ENCODE results near the gene IFITM1. TPM values are rescaled to one million over a fixed set of nuclear protein-coding genes. Genes with fewer than 3 reads are reported as not detected.

The IFITM1 gene
- total RNA-seq, 2 experiments from 2014 or later, result 296 to 304 TPM

- Mint-ChIP-seq H3K36me3 (ENCODE audit: low read depth) (peaks cover 44% of the 10 kb centered on the region), H3K27ac (peak overlapping the region; percentile 89)
- DNase-seq, result peak; percentile 45
These were observed 24.5 kb upstream of the IFITM1 start for GRCh38 chr11:289398-289711.

DNA sequence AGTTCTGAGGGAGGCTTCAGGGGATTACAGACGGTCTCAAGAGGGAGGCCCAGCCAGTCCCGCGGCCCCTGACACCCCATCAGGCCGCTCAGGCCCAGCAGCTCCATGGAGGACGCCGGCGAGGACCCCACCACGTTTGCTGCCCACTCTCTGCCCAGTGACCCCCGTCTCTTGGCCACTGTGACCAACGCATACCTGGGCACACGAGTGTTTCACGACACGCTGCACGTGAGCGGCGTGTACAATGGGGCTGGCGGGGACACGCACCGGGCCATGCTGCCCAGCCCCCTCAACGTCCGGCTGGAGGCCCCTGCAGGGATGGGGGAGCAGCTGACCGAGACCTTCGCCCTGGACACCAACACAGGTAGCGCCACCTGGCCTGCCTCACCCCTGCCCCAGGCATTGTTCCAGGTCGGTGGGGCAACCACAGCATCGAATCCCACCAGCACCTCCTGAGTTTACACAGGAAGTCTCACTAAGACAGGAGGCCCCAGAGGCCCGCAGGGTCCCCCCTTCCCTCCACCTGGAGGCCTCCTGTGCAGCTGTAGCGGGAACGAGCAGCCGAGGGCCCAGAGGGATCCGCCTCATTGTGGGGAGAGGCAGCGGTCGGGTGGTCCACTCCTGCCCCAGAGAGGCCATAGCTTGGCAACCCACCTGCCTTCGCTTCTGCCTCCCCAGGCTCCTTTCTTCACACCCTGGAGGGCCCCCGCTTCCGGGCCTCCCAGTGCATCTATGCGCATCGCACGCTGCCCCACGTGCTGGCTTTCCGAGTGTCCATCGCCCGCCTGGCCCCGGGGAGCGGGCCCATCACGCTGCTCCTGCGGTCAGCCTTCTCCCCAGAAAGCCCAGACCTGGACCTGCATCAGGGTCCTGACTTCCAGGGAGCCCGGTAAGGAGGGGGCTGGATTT is 23.9 kb upstream of the IFITM1 start:
- peak overlapping the region; percentile 85 for H3K4me3 Mint-ChIP-seq
- H3K9me3 Mint-ChIP-seq, result no peaks in the 10 kb centered on the region
- ChIA-PET CTCF (interaction anchor here (1.2 to 2.2 kb wide), 6 partner anchors 10 to 74 kb away, joined by 3 to 16 read pairs (median 5); partner anchors contain the start of gene NLRP6), POLR2A (interaction anchor here (0.7 to 6.2 kb wide), 20 partner anchors 8 to 217 kb away, joined by 3 to 67 read pairs (median 4); partner anchors contain the start of genes BET1L, IFITM5, NLRP6 and RIC8A)
- intact Hi-C loops (cut with micrococcal nuclease), result no loop called here
- DNase-seq (peak; percentile 52), ATAC-seq (peak; percentile 12)
- peak overlapping the region; percentile 89 for H3K27ac Mint-ChIP-seq
- H3K36me3 Mint-ChIP-seq (ENCODE audit: low read depth), result peaks cover 47% of the 10 kb centered on the region
- peaks cover 44% of the 10 kb centered on the region for H3K4me1 Mint-ChIP-seq (ENCODE audit: low read depth)
- TF ChIP-seq CTCF (IDR thresholded peaks at IDR 0.05), result no peak
- H3K27me3 Mint-ChIP-seq, result no peaks in the 10 kb centered on the region

More at GRCh38 chr11:289398-289711, 24.5 kb upstream of the IFITM1 start:
- POLR2A ChIA-PET, result interaction anchor here (0.7 to 6.2 kb wide), 16 partner anchors 9 to 210 kb away, joined by 3 to 67 read pairs (median 4); partner anchors contain the start of genes BET1L, IFITM5, NLRP6 and RIC8A
- intact Hi-C loops (cut with micrococcal nuclease), result no loop called here
- Mint-ChIP-seq H3K9me3 (no peaks in the 10 kb centered on the region), H3K4me3 (peak overlapping the region; percentile 85), H3K27me3 (no peaks in the 10 kb centered on the region), H3K4me1 (ENCODE audit: low read depth) (peaks cover 46% of the 10 kb centered on the region)
- ATAC-seq, result peak; percentile 3
- no peak for TF ChIP-seq CTCF (IDR thresholded peaks at IDR 0.05)
- CTCF ChIA-PET, result interaction anchor here (1.2 to 2.2 kb wide), 4 partner anchors 11 to 39 kb away, joined by 3 to 16 read pairs (median 6); partner anchors contain the start of gene NLRP6

DNA sequence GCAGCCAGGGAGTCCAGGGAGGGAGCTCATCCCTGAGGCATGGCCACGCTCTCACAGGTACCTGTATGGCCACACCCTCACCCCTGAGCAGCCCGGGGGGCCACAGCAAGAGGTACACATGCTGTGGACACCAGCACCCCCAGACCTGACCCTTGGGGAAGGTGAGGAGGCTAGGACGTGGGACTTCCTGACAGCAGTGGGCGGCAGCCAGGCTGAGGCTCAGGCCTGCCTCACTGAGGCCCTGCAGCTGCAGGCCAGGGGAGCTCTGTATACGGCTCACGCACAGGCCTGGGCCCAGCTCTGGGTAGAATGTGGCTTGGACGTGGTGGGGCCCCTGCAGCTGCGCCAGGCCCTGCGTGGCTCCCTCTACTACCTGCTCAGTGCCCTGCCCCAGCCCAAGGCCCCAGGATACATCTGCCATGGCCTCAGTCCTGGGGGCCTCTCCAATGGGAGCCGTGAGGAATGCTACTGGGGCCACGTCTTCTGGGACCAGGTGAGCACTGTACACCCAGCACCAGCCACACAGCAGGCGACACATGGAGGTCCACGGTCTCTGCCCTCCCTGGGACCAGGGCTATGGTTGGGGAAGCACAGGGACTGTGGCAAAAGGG is 23.1 kb upstream of the IFITM1 start:
- TF ChIP-seq CTCF (IDR thresholded peaks at IDR 0.05), result no peak
- CTCF ChIA-PET, result interaction anchor here (1.2 to 2.2 kb wide), 6 partner anchors 10 to 73 kb away, joined by 3 to 16 read pairs (median 6); no protein-coding TSS in a partner anchor
- H3K4me1 Mint-ChIP-seq (ENCODE audit: low read depth), result peaks cover 37% of the 10 kb centered on the region
- H3K27me3 Mint-ChIP-seq, result no peaks in the 10 kb centered on the region
- POLR2A ChIA-PET, result interaction anchor here (0.7 to 6.2 kb wide), 15 partner anchors 8 to 216 kb away, joined by 3 to 67 read pairs (median 4); partner anchors contain the start of genes BET1L, IFITM5, NLRP6 and RIC8A
- H3K9me3 Mint-ChIP-seq, result no peaks in the 10 kb centered on the region
- peaks cover 47% of the 10 kb centered on the region for H3K36me3 Mint-ChIP-seq (ENCODE audit: low read depth)
- no peak for ATAC-seq
- intact Hi-C loops (cut with micrococcal nuclease), result no loop called here
- peak; percentile 13 for DNase-seq
- peak overlapping the region; percentile 89 for H3K27ac Mint-ChIP-seq
- peak overlapping the region; percentile 85 for H3K4me3 Mint-ChIP-seq

DNA sequence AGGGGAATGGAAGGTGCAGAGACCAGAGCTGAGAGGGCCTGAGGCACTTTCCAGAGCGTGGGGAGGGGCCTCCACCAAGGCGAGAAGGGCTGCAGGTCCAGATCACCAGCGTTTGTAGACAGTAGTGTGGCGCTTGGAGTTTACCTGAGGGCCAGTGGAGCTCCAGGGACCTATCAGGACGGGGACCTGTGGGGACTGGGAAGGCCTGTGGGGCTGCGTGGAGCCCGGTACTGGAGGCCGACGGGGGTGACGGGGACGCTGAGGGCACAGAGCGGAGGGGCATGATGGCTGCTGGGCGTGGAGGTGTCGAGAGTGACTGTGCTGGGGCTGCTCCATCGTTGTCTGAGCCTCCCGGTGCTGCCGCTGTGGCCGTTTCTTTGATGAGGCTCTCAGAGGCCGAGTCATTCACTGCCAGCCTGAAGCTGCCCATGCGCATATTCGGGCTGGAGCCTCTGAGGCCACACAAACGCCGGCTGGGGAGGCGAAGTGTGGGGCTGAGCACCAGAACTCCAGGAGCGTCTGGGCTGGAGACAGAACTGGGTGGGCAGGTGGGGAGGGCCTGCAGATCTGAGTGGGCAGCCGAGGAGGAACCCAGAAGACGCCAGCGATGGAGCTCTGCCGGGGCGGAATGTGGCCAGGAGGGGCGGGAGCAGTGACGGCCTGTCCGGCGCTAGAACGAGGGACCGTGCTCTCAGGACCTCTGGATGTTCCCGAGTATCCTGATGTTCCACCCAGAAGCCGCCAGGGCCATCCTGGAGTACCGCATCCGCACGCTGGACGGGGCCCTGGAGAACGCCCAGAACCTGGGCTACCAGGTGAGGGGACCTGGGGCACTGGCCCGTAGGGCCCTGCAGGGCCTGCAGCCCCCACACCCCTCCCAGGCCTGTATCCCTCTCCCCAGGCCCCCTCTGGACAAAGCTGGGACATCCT is 22.3 kb upstream of the IFITM1 start:
- no peak for TF ChIP-seq CTCF (IDR thresholded peaks at IDR 0.05)
- ATAC-seq (no peak), DNase-seq (peak; percentile 2)
- peaks cover 30% of the 10 kb centered on the region for H3K4me1 Mint-ChIP-seq (ENCODE audit: low read depth)
- peaks cover 47% of the 10 kb centered on the region for H3K36me3 Mint-ChIP-seq (ENCODE audit: low read depth)
- peak overlapping the region; percentile 85 for H3K4me3 Mint-ChIP-seq
- H3K27ac Mint-ChIP-seq, result peak overlapping the region; percentile 89
- ChIA-PET CTCF (interaction anchor here (1.4 to 2.2 kb wide), 4 partner anchors 11 to 73 kb away, joined by 5 to 16 read pairs (median 8); no protein-coding TSS in a partner anchor), POLR2A (interaction anchor here (0.9 to 6.2 kb wide), 7 partner anchors 9 to 82 kb away, joined by 3 to 67 read pairs (median 4); partner anchors contain the start of gene NLRP6)
- intact Hi-C loops (cut with micrococcal nuclease), result no loop called here
- H3K9me3 Mint-ChIP-seq, result no peaks in the 10 kb centered on the region
- H3K27me3 Mint-ChIP-seq, result no peaks in the 10 kb centered on the region
